NOMO-1 treated with DMSO at 0.1 percent for 48 hours (cell line): ENCODE results near the gene GNRH2.
"Not testable (repeated sequence)": the region's sequence is repeated elsewhere in the genome, so short reads cannot be mapped to it uniquely, and the experiment has no call there.

Experiments used
- DNase-seq: peaks from one replicate; lab custom pipeline; 2025; ENCODE audit not compliant: unreplicated experiment; lab: John Stamatoyannopoulos, UW

The GNRH2 gene

GRCh38 chr20:3043322-3043721 is at the start of gene GNRH2:
Gene GNRH2, plus strand, starts transcription at chr20:3043622. Its CDS starts 793 bp downstream, at chr20:3044415.
- DNase-seq = no peak

- DNase-seq = no peak
These were observed 47.6 kb upstream of the GNRH2 start for GRCh38 chr20:2995796-2996195.

GRCh38 chr20:2998728-2999127 is 44.7 kb upstream of the GNRH2 start:
- no peak for DNase-seq

GRCh38 chr20:3000852-3001523 is 42.4 kb upstream of the GNRH2 start:
- DNase-seq = no peak

GRCh38 chr20:3003416-3003815 is 40.0 kb upstream of the GNRH2 start:
- DNase-seq = no peak

DNA sequence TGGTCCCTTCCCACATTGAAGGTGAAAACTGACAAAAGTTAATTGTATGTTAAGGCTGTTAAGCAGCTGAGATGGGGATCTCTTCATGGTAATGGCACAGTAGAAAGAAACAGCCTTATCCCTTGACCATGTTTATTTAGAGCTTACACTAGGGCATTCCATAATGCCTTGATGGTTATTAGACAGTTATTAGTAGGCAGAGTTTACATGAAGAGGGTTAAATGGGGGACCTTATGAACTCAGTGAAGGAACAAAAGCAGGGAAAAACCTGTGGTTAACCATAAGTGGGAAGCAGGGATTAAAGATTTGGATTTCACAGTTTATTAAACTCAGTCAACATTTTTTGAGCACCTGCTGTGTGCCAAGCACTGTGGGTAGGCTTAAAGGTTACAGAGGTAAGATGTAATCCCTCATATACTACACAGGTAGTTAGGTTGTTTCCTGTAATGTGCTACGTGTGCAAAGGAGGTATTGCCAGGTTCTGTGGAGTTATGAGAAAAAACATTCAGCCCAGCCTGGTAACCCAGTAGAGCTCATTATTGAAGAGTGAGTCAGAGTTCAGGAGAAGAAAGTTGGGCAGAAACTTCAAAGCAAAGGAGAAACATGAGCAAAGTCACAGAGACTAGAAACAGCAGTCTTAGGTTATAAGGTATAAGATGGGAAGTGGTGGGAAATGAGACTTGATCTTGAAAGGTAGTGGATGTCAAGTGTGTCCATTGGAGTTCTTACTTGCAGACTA is 32.3 kb upstream of the GNRH2 start:
- DNase-seq = no peak

GRCh38 chr20:3011752-3012151 is 31.7 kb upstream of the GNRH2 start:
- DNase-seq = no peak

GRCh38 chr20:3013771-3014170 is 29.7 kb upstream of the GNRH2 start:
- DNase-seq = no peak

DNA sequence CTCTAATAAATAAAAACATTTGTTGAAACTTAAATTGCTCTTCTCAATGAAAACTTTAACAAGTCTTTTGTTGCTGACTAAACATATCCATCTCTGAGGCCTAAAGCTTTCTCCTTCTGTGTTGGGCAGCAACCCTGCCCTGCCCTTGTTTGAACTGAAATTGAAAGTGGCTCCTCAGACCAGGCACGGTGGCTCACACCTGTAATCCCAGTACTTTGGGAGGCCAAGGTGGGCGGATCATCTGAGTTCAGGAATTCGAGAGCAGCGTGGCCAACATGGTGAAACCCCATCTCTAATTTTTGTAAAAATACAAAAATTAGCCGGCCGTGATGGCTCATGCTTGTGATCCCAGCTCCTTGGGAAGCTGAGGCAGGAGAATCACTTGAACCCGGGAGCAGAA is 29.2 kb upstream of the GNRH2 start:
- no peak for DNase-seq

DNA sequence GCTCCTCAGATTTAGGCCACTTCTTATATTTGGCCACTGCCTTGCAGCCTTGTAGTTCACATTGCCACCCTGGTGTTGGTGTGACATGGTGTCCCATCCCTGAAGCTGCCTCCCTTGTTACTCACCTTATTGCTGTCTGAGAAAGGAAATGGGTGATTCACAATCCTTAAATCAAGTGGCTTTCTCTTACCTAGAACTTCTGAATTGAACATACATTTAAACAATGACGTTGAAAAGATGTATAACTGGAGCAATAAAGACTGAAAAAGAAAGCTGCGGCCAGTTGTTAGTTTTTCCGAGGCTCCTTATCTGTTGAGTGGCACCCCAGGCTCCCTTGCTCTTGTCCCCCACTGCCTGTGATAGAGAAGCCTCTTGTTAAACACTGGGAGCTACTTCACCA is 28.8 kb upstream of the GNRH2 start:
- DNase-seq = no peak

DNA sequence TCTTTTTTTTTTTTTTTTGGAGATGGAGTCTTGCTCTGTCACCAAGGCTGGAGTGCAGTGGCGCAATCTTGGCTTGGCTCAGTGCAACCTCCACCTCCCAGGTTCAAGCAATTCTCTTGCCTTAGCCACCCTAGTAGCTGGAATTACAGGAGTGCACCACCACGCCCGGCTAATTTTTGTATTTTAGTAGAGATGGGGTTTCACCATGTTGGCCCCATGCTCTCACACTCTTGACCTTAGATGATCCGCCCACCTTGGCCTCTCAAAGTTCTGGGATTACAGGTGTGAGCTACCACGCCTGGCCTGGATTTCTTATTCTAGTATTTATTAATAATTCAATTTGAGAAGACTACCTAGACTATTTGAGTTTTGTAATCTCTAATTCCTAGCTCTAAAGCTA is 28.1 kb upstream of the GNRH2 start:
- DNase-seq = not testable (repeated sequence)

- DNase-seq = no peak
These were observed 22.1 kb upstream of the GNRH2 start for GRCh38 chr20:3021327-3021726.

GRCh38 chr20:3021777-3022176 is 21.6 kb upstream of the GNRH2 start:
- DNase-seq = no peak

- DNase-seq = not testable (repeated sequence)
These were observed 20.6 kb upstream of the GNRH2 start for GRCh38 chr20:3022559-3023490.

DNA sequence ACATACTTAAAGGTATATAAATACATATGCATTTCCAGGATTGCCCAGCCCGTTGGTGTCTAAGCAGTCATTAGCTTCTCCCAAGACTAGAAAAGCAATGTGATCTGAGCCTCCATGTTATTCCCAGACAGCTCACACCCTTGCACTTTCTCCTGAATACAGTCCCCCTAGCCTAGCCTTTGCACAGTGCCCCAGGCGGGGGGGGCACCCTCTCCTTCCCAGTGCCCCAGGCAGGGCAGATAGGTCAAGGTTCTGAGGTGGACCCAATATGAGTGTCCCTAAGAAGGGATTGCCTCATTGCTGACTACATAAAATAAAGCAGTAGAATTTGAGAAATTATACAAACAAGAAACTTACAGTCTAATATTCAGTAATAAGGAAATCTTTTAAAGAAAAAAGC is 15.4 kb upstream of the GNRH2 start:
- DNase-seq = no peak

DNA sequence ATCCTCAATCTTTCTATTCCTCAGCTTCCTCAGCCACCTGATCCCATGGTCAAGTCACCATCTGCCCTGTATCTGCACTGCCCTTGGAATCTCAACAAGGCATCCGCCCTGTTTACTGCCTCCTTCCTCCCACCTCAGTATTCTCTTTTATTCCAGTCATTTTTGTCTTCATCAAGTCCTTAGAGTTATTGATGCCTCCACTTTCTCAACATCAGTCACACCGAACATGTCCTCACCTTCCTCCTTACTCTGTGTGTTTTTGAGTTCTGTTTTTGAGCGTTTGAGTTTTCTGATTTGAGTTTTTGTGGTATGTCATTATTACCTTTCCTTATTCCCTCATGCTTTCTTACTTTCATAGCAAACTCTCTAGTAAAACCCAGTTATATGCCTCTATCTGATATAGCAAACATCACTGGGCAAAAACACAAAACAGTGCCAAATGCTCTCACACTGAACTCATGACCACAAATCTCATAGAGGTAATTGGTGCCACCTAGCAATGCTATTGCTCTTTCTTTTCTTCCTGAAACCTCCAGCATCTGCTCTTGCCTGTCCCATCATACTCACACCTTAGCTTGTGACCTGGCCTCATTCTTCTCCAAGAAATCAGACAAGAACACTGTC is 11.8 kb upstream of the GNRH2 start:
- no peak for DNase-seq

- no peak for DNase-seq
These were observed 10.8 kb upstream of the GNRH2 start for GRCh38 chr20:3032624-3033023.

GRCh38 chr20:3037654-3038053 is 5.8 kb upstream of the GNRH2 start:
- DNase-seq = no peak

DNA sequence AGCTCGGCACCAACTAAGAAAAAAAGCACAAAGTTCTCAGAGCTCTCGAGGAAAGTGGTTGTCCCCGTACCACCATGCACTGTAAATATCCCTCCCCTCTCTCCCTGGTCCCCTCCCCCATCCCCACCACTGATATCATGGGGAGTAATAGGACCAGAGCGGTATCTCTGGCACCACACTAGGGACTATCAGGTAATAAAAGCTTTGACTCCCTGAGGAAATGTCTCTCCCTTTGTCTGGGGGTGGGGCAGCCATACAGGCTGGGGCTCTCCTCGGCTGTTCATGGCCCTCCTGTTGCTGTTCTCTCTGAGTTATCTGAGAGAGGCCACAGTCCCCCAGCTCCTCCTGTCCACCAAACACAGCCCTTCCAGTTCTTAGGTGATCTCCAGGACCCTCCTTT is 5.0 kb upstream of the GNRH2 start:
- DNase-seq = no peak

- no peak for DNase-seq
These were observed 4.0 kb upstream of the GNRH2 start for GRCh38 chr20:3039426-3039825.

GRCh38 chr20:3040086-3040485 is 3.3 kb upstream of the GNRH2 start:
- no peak for DNase-seq
